ENCODE data around the gene RPRD2. TPM values are rescaled to one million over a fixed set of nuclear protein-coding genes. Genes with fewer than 3 reads are reported as not detected.

RPRD2 gene
- total and polyA plus RNA-seq, 4 donors, result 5.4 to 9.7 (median 8.0) TPM

DNA sequence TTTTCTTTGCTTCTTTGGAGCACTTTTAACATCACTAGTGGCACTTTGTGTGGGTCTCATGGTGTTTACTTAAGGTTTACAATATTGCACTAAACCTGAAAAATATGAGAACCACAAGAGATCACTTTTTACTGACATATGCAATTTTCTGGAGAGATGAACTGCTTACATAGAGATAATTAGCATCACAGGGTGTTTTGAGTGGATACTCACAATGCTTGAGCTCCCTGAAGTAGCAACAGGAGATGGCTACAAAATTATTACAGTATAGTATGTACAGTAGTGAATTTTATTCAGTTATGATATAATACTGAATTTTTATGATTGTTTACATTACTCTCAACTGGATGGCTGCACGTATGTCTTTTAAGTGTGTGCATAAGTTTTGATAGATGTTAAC lies 22.6 kb downstream of the RPRD2 start (continued):
- TF ChIP-seq, protein P1, sequence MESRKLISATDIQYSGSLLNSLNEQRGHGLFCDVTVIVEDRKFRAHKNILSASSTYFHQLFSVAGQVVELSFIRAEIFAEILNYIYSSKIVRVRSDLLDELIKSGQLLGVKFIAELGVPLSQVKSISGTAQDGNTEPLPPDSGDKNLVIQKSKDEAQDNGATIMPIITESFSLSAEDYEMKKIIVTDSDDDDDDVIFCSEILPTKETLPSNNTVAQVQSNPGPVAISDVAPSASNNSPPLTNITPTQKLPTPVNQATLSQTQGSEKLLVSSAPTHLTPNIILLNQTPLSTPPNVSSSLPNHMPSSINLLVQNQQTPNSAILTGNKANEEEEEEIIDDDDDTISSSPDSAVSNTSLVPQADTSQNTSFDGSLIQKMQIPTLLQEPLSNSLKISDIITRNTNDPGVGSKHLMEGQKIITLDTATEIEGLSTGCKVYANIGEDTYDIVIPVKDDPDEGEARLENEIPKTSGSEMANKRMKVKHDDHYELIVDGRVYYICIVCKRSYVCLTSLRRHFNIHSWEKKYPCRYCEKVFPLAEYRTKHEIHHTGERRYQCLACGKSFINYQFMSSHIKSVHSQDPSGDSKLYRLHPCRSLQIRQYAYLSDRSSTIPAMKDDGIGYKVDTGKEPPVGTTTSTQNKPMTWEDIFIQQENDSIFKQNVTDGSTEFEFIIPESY (IDR thresholded peaks at IDR 0.05), result no peak

DNA sequence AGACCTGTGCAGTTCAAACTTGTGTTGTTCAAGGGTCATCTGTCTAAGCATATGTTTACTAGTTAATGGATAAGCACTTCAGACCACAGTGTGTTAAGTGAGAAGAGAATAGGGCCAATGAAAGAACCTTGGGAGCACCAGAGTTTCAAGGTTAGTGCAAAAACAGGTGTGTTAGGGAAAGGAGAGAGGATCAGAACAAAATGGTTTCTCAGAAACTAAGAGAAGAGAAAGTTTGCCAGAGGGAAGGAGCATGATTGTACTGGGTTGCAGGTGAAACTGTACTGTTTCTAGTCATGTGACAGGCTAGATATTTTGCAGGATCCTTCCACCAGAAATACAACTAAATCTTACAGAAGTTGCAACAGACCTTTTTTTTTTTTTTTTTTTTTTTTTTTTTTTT lies 23.3 kb downstream of the RPRD2 start:
- H3K9me3 ChIP-seq (ENCODE audit: control insufficient read depth in 4 of 4, low read length in 3 of 4), result no peaks in the 10 kb centered on the region
- DNase-seq (ENCODE audit: low spot score), result no peak
- H3K4me3 ChIP-seq (ENCODE audit: low read depth in 1 of 3, low read length in 3 of 3), result no peak overlapping the region
- TF ChIP-seq JUND (IDR thresholded peaks at IDR 0.05), result peak in 1 of 2 donors; percentile 11
- TF ChIP-seq RXRA (IDR thresholded peaks at IDR 0.05), result peak; percentile 53 to 54
- peak; percentile 19 for TF ChIP-seq SP1 (IDR thresholded peaks at IDR 0.05)
- TF ChIP-seq, protein P2, sequence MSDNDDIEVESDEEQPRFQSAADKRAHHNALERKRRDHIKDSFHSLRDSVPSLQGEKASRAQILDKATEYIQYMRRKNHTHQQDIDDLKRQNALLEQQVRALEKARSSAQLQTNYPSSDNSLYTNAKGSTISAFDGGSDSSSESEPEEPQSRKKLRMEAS (IDR thresholded peaks at IDR 0.05), result no peak
- no peak for TF ChIP-seq EGR1 (IDR thresholded peaks at IDR 0.05; ENCODE audit: low read depth in 2 of 2)
- no peak for TF ChIP-seq FOXA1 (IDR thresholded peaks at IDR 0.05)
- TF ChIP-seq NR2F2 (IDR thresholded peaks at IDR 0.05), result no peak
- TF ChIP-seq YY1 (IDR thresholded peaks at IDR 0.05), result peak; percentile 65
- TF ChIP-seq, protein P3, sequence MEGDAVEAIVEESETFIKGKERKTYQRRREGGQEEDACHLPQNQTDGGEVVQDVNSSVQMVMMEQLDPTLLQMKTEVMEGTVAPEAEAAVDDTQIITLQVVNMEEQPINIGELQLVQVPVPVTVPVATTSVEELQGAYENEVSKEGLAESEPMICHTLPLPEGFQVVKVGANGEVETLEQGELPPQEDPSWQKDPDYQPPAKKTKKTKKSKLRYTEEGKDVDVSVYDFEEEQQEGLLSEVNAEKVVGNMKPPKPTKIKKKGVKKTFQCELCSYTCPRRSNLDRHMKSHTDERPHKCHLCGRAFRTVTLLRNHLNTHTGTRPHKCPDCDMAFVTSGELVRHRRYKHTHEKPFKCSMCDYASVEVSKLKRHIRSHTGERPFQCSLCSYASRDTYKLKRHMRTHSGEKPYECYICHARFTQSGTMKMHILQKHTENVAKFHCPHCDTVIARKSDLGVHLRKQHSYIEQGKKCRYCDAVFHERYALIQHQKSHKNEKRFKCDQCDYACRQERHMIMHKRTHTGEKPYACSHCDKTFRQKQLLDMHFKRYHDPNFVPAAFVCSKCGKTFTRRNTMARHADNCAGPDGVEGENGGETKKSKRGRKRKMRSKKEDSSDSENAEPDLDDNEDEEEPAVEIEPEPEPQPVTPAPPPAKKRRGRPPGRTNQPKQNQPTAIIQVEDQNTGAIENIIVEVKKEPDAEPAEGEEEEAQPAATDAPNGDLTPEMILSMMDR (IDR thresholded peaks at IDR 0.05; ENCODE audit: low read depth, low read length, missing input control), result no peak
- peak; percentile 50 to 63 for TF ChIP-seq HNF4A (conservative IDR thresholded peaks at IDR 0.05)
- TF ChIP-seq, protein P1 (IDR thresholded peaks at IDR 0.05), result no peak
- no peak for TF ChIP-seq GABPA (IDR thresholded peaks at IDR 0.05 in 1 of 2, conservative IDR thresholded peaks at IDR 0.05 in 1 of 2)
- TF ChIP-seq FOXA2 (IDR thresholded peaks at IDR 0.05), result no peak
- H3K27me3 ChIP-seq (ENCODE audit: control insufficient read depth in 4 of 4, insufficient read depth in 4 of 4, low read length in 3 of 4), result no peaks in the 10 kb centered on the region
- H3K36me3 ChIP-seq (ENCODE audit: control insufficient read depth in 4 of 4, insufficient read depth in 3 of 4, low read depth in 1 of 4, low read length in 3 of 4), result peaks cover 0 to under 1% (median 0%) of the 10 kb centered on the region in 4 donors
- no peak overlapping the region for H3K9ac ChIP-seq (ENCODE audit: low read depth in 1 of 2, low read length in 2 of 2)
- peak overlapping the region; percentile 39 to 42 for H3K27ac ChIP-seq (ENCODE audit: low read depth in 1 of 2, low read length in 2 of 2)
- H3K4me1 ChIP-seq (ENCODE audit: control insufficient read depth in 4 of 4, insufficient read depth in 4 of 4, low read length in 3 of 4), result peaks cover 5 to 31% (median 14%) of the 10 kb centered on the region in 4 donors

DNA sequence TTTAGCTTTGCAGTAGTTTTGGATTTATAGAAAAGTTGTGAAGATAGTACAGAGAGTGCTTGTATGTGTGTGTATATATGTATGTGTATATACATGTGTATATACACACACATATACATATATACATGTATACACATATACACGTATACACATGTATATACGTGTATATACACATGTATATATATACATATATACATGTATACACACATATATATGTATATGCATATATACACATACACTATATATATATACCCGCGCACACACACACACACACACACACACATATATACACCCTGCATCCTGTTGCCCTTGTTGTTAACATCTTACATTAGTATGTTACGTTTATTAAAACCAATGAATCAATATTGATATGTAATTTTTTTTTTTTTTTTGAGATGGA lies 24.3 kb downstream of the RPRD2 start:
- DNase-seq (ENCODE audit: low spot score), result no peak
- Histone ChIP-seq H3K27me3 (ENCODE audit: control insufficient read depth in 4 of 4, insufficient read depth in 4 of 4, low read length in 3 of 4) (no peaks in the 10 kb centered on the region), H3K9me3 (ENCODE audit: control insufficient read depth in 4 of 4, low read length in 3 of 4) (no peaks in the 10 kb centered on the region), H3K27ac (ENCODE audit: low read depth in 1 of 2, low read length in 2 of 2) (no peak overlapping the region), H3K4me1 (ENCODE audit: control insufficient read depth in 4 of 4, insufficient read depth in 4 of 4, low read length in 3 of 4) (peaks cover 5 to 31% (median 14%) of the 10 kb centered on the region in 4 donors), H3K9ac (ENCODE audit: low read depth in 1 of 2, low read length in 2 of 2) (no peak overlapping the region), H3K36me3 (ENCODE audit: control insufficient read depth in 4 of 4, insufficient read depth in 3 of 4, low read depth in 1 of 4, low read length in 3 of 4) (peaks cover 0 to 2% (median 0%) of the 10 kb centered on the region in 4 donors), H3K4me3 (ENCODE audit: low read depth in 1 of 3, low read length in 3 of 3) (no peak overlapping the region)
- WGBS, result 92% methylated on average over 5 of the region's 5 CpGs
- no peak for TF ChIP-seq RAD21 (IDR thresholded peaks at IDR 0.05)
- TF ChIP-seq FOXA2 (IDR thresholded peaks at IDR 0.05), result no peak
- TF ChIP-seq YY1 (IDR thresholded peaks at IDR 0.05), result no peak
- no peak for TF ChIP-seq EGR1 (IDR thresholded peaks at IDR 0.05; ENCODE audit: low read depth in 2 of 2)
- no peak for TF ChIP-seq GABPA (IDR thresholded peaks at IDR 0.05 in 1 of 2, conservative IDR thresholded peaks at IDR 0.05 in 1 of 2)
- TF ChIP-seq SP1 (IDR thresholded peaks at IDR 0.05), result no peak
- TF ChIP-seq, protein P4, sequence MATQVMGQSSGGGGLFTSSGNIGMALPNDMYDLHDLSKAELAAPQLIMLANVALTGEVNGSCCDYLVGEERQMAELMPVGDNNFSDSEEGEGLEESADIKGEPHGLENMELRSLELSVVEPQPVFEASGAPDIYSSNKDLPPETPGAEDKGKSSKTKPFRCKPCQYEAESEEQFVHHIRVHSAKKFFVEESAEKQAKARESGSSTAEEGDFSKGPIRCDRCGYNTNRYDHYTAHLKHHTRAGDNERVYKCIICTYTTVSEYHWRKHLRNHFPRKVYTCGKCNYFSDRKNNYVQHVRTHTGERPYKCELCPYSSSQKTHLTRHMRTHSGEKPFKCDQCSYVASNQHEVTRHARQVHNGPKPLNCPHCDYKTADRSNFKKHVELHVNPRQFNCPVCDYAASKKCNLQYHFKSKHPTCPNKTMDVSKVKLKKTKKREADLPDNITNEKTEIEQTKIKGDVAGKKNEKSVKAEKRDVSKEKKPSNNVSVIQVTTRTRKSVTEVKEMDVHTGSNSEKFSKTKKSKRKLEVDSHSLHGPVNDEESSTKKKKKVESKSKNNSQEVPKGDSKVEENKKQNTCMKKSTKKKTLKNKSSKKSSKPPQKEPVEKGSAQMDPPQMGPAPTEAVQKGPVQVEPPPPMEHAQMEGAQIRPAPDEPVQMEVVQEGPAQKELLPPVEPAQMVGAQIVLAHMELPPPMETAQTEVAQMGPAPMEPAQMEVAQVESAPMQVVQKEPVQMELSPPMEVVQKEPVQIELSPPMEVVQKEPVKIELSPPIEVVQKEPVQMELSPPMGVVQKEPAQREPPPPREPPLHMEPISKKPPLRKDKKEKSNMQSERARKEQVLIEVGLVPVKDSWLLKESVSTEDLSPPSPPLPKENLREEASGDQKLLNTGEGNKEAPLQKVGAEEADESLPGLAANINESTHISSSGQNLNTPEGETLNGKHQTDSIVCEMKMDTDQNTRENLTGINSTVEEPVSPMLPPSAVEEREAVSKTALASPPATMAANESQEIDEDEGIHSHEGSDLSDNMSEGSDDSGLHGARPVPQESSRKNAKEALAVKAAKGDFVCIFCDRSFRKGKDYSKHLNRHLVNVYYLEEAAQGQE (IDR thresholded peaks at IDR 0.05), result no peak
- TF ChIP-seq, protein P5, sequence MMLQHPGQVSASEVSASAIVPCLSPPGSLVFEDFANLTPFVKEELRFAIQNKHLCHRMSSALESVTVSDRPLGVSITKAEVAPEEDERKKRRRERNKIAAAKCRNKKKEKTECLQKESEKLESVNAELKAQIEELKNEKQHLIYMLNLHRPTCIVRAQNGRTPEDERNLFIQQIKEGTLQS (IDR thresholded peaks at IDR 0.05), result no peak
- TF ChIP-seq, protein P3 (IDR thresholded peaks at IDR 0.05; ENCODE audit: low read depth, low read length, missing input control), result no peak
- TF ChIP-seq FOXA1 (IDR thresholded peaks at IDR 0.05), result no peak
- no peak for TF ChIP-seq NR2F2 (IDR thresholded peaks at IDR 0.05)
- TF ChIP-seq, protein P2 (IDR thresholded peaks at IDR 0.05), result no peak
- no peak for TF ChIP-seq TAF1 (conservative IDR thresholded peaks at IDR 0.05)

All from liver (tissue), 9 donors.